ENCODE results near the gene CYP2A6.
A peak's percentile ranks its signal among the peaks of the same experiment; 100 is the strongest.
"Not testable (repeated sequence)": the region's sequence is repeated elsewhere in the genome, so short reads cannot be mapped to it uniquely, and the experiment has no call there.

The CYP2A6 gene

GRCh38 chr19:40843653-40844052 lies 6.6 kb downstream of the CYP2A6 start:
- FAIRE-seq: not testable (repeated sequence)

GRCh38 chr19:40842997-40843652 lies 7.1 kb downstream of the CYP2A6 start:
- FAIRE-seq: not testable (repeated sequence)

- not testable (repeated sequence) for FAIRE-seq
These were observed 8.2 kb downstream of the CYP2A6 start for GRCh38 chr19:40842012-40842411.

- not testable (repeated sequence) for FAIRE-seq
These were observed 11.8 kb downstream of the CYP2A6 start for GRCh38 chr19:40838477-40838876.

- FAIRE-seq: no peak
These were observed 13.4 kb downstream of the CYP2A6 start for GRCh38 chr19:40836754-40837429.

- FAIRE-seq: not testable (repeated sequence)
These were observed 16.3 kb downstream of the CYP2A6 start for GRCh38 chr19:40833728-40834533.

- FAIRE-seq: not testable (repeated sequence)
These were observed 17.8 kb downstream of the CYP2A6 start for GRCh38 chr19:40832431-40832790.

- FAIRE-seq: peak; percentile 90
These were observed 18.5 kb downstream of the CYP2A6 start for GRCh38 chr19:40831502-40832430.

GRCh38 chr19:40830741-40831140 lies 19.5 kb downstream of the CYP2A6 start:
- FAIRE-seq: not testable (repeated sequence)

GRCh38 chr19:40829205-40829604 lies 21.0 kb downstream of the CYP2A6 start:
- FAIRE-seq: no peak

- FAIRE-seq: no peak
These were observed 22.6 kb downstream of the CYP2A6 start for GRCh38 chr19:40827386-40828247.

GRCh38 chr19:40826699-40827385 lies 23.4 kb downstream of the CYP2A6 start:
- not testable (repeated sequence) for FAIRE-seq

- FAIRE-seq: not testable (repeated sequence)
These were observed 23.9 kb downstream of the CYP2A6 start for GRCh38 chr19:40826312-40826698.

GRCh38 chr19:40825460-40826095 lies 24.7 kb downstream of the CYP2A6 start:
- not testable (repeated sequence) for FAIRE-seq

- not testable (repeated sequence) for FAIRE-seq
These were observed 25.3 kb downstream of the CYP2A6 start for GRCh38 chr19:40824916-40825315.

- FAIRE-seq: not testable (repeated sequence)
These were observed 27.3 kb downstream of the CYP2A6 start for GRCh38 chr19:40822704-40823553.

- FAIRE-seq: no peak
These were observed 28.1 kb downstream of the CYP2A6 start for GRCh38 chr19:40822161-40822560.

- FAIRE-seq: peak; percentile 82
These were observed 30.6 kb downstream of the CYP2A6 start for GRCh38 chr19:40819479-40820234.
